Breast epithelium (tissue), 3 donors: ENCODE data around the gene CHN2.

ENCODE experiments used
- CTCF ChIP-seq, 3 donors: fragments of 450-650 bp; IDR thresholded peaks; one replicate each; pipeline ENCODE4 v1.5.1; 2016 to 2017; ENCODE audit warnings: antibody characterized with exemption in 3 of 3, mild to moderate bottlenecking in 3 of 3, moderate library complexity in 3 of 3
- POLR2A ChIP-seq: fragments of 450-650 bp; IDR thresholded peaks from one replicate; pipeline ENCODE4 v1.6.1; 2016; ENCODE audit warnings: antibody characterized with exemption, mild to moderate bottlenecking, moderate library complexity
- POLR2AphosphoS5 ChIP-seq, 3 donors: sonication (generic); formaldehyde crosslinking; IDR thresholded peaks; one replicate each; pipeline ENCODE4 v1.6.1; 2017; ENCODE audit warnings: antibody characterized with exemption in 3 of 3

- TF ChIP-seq CTCF (IDR thresholded peaks at IDR 0.05): no peak
- no peak for TF ChIP-seq POLR2AphosphoS5 (IDR thresholded peaks at IDR 0.05)
- no peak for TF ChIP-seq POLR2A
Observed at GRCh38 chr7:29363636-29364425, 169.3 kb downstream of the CHN2 start.
